ENCODE data around the gene PRKCE. TPM values are rescaled to one million over a fixed set of nuclear protein-coding genes. Genes with fewer than 3 reads are reported as not detected.

PRKCE gene
- polyA plus RNA-seq, 1 of the 3 experiments (the other 2 are of a cell fraction): 16.3 TPM

DNA sequence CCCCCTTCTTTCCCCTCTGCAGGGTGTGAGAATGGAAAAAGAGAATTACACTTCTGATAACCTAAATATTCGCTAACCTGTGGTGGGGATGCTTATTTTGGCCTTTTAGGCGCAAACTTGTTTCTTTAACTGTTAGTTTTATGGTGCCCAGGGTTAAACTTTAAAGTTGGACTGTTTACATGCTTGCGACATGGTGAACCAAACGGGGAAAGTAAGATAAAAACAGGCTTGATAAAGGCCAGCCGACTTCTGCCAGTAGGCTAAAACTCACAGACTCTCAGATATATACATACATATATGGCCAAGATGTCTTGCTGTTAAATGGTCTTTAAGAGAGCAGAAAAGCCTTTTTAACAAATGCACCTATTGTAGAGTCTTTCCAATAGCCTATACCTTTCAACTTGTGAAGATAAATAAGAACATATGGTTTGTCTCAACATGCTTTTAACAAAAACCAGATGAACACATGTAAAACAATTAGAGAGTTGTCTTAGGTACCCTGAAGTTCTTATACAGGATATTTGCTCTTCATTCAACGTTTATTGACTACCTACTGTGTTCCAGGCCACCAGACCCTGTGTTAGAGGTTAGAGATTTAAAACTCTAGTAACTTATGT lies 29.0 kb downstream of the PRKCE start:
- Histone ChIP-seq H3K9ac (no peak overlapping the region), H3F3A (replicated peaks; ENCODE audit: insufficient read depth) (peaks cover 4% of the 10 kb centered on the region), H3K27me3 (ENCODE audit: insufficient read depth) (no peaks in the 10 kb centered on the region), H3K9me2 (no peaks in the 10 kb centered on the region), H3K27ac (ENCODE audit: low read depth in 2 of 2, low read length in 1 of 2) (peak overlapping the region in 1 of 2 experiments; percentile 39; a peak in 1 of 4 replicates), H3K4me3 (ENCODE audit: low read depth in 2 of 2, low read length in 1 of 2) (no peak overlapping the region), H4K20me1 (ENCODE audit: insufficient read depth) (no peaks in the 10 kb centered on the region), H2AFZ (ENCODE audit: low read depth) (no peak overlapping the region), H3K9me3 (no peaks in the 10 kb centered on the region), H3K4me1 (ENCODE audit: control insufficient read depth in 1 of 2, insufficient read depth in 2 of 2, low read depth in 1 of 2, low read length in 1 of 2) (peaks cover 8 to 31% of the 10 kb centered on the region in 2 experiments), H3K79me2 (ENCODE audit: insufficient read depth) (peaks cover 13% of the 10 kb centered on the region), H3K36me3 (replicated peaks in 1 of 2; ENCODE audit: control insufficient read depth in 1 of 2, insufficient read depth in 2 of 2, low read length in 1 of 2) (no peaks in the 10 kb centered on the region), H3K4me2 (no peak overlapping the region)
- TF ChIP-seq TCF12 (IDR thresholded peaks at IDR 0.05) (peak; percentile 41; the same call in 1 of the 2 replicates), TEAD4 (IDR thresholded peaks at IDR 0.05; ENCODE audit: borderline replicate concordance, insufficient read depth) (no peak)
- 82% methylated on average over 6 of the region's 6 CpGs for WGBS (ENCODE audit: low lambda C conversion rate)
- ChIA-PET POLR2A (no interaction called here), CTCF (no interaction called here)
- peak; percentile 38 for DNase-seq

- TF ChIP-seq JUND (IDR thresholded peaks at IDR 0.05) (peak; percentile 75), NRF1 (IDR thresholded peaks at IDR 0.05; ENCODE audit: low read depth, low read length) (no peak), GABPA (IDR thresholded peaks at IDR 0.05; ENCODE audit: low read depth) (no peak), EP300 (IDR thresholded peaks at IDR 0.05; ENCODE audit: borderline replicate concordance in 1 of 2, low read depth in 1 of 2, low read length in 1 of 2) (no peak), FOSL2 (IDR thresholded peaks at IDR 0.05; ENCODE audit: borderline replicate concordance, low read depth) (peak; percentile 89), MAX (IDR thresholded peaks at IDR 0.05; ENCODE audit: low read depth) (peak; percentile 67; the same call in 1 of the 2 replicates), NFIC (IDR thresholded peaks at IDR 0.05; ENCODE audit: borderline replicate concordance) (peak; percentile 75; the same call in 1 of the 2 replicates), SIN3A (IDR thresholded peaks at IDR 0.05; ENCODE audit: borderline replicate concordance, low read depth, low read length) (no peak), MXI1 (IDR thresholded peaks at IDR 0.05; ENCODE audit: low read depth, low read length) (peak; percentile 66; the same call in 1 of the 2 replicates), FOXM1 (IDR thresholded peaks at IDR 0.05; ENCODE audit: low read depth) (no peak), PBX3 (IDR thresholded peaks at IDR 0.05) (peak; percentile 69; the same call in 1 of the 2 replicates), MEF2A (IDR thresholded peaks at IDR 0.05; ENCODE audit: borderline replicate concordance, low read depth) (no peak), POLR2AphosphoS5 (IDR thresholded peaks at IDR 0.05; ENCODE audit: low read depth, low read length) (peak; percentile 27; the same call in 1 of the 2 replicates), TCF12 (IDR thresholded peaks at IDR 0.05) (peak; percentile 66), FOXJ3 (CRISPR knock-in tag; IDR thresholded peaks at IDR 0.05) (no peak), RXRA (IDR thresholded peaks at IDR 0.05; ENCODE audit: borderline replicate concordance, low read depth) (no peak), YY1 (IDR thresholded peaks at IDR 0.05; ENCODE audit: low read depth) (no peak), TEAD4 (IDR thresholded peaks at IDR 0.05; ENCODE audit: borderline replicate concordance, insufficient read depth) (no peak), RAD21 (IDR thresholded peaks at IDR 0.05; ENCODE audit: low read length) (no peak)
- TF ChIP-seq, protein P1, sequence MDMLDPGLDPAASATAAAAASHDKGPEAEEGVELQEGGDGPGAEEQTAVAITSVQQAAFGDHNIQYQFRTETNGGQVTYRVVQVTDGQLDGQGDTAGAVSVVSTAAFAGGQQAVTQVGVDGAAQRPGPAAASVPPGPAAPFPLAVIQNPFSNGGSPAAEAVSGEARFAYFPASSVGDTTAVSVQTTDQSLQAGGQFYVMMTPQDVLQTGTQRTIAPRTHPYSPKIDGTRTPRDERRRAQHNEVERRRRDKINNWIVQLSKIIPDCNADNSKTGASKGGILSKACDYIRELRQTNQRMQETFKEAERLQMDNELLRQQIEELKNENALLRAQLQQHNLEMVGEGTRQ (IDR thresholded peaks at IDR 0.05; ENCODE audit: borderline replicate concordance, low read depth, low read length): no peak
- TF ChIP-seq, protein P2, sequence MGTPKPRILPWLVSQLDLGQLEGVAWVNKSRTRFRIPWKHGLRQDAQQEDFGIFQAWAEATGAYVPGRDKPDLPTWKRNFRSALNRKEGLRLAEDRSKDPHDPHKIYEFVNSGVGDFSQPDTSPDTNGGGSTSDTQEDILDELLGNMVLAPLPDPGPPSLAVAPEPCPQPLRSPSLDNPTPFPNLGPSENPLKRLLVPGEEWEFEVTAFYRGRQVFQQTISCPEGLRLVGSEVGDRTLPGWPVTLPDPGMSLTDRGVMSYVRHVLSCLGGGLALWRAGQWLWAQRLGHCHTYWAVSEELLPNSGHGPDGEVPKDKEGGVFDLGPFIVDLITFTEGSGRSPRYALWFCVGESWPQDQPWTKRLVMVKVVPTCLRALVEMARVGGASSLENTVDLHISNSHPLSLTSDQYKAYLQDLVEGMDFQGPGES (IDR thresholded peaks at IDR 0.05; ENCODE audit: low read depth, low read length): no peak
- H3K9me3 ChIP-seq: no peaks in the 10 kb centered on the region
- H3K9ac ChIP-seq: no peak overlapping the region
- peaks cover 8 to 25% of the 10 kb centered on the region in 2 experiments for H3K4me1 ChIP-seq (ENCODE audit: control insufficient read depth in 1 of 2, insufficient read depth in 2 of 2, low read depth in 1 of 2, low read length in 1 of 2)
- ChIA-PET CTCF (interaction anchor here (2.0 kb wide), 1 partner anchor 29 kb away, joined by 4 read pairs; no protein-coding TSS in a partner anchor), POLR2A (interaction anchor here (0.6 kb wide), 1 partner anchor 21 kb away, joined by 5 read pairs; no protein-coding TSS in a partner anchor)
- DNase-seq: peak; percentile 34
- WGBS (ENCODE audit: low lambda C conversion rate): 54% methylated on average over 3 of the region's 3 CpGs
- H3K4me2 ChIP-seq: peak overlapping the region; percentile 41; the same call in 1 of the 2 replicates
- H3K27ac ChIP-seq (ENCODE audit: low read depth in 2 of 2, low read length in 1 of 2): peak overlapping the region; percentile 8 to 34; a peak in 3 of 4 replicates
- no peak overlapping the region for H3K4me3 ChIP-seq (ENCODE audit: low read depth in 2 of 2, low read length in 1 of 2)
- peaks cover 4% of the 10 kb centered on the region for H3F3A ChIP-seq (replicated peaks; ENCODE audit: insufficient read depth)
- H3K36me3 ChIP-seq (replicated peaks in 1 of 2; ENCODE audit: control insufficient read depth in 1 of 2, insufficient read depth in 2 of 2, low read length in 1 of 2): no peaks in the 10 kb centered on the region
- no peak overlapping the region for H2AFZ ChIP-seq (ENCODE audit: low read depth)
- no peaks in the 10 kb centered on the region for H3K9me2 ChIP-seq
- peaks cover 3% of the 10 kb centered on the region for H3K79me2 ChIP-seq (ENCODE audit: insufficient read depth)
- H4K20me1 ChIP-seq (ENCODE audit: insufficient read depth): no peaks in the 10 kb centered on the region
- no peaks in the 10 kb centered on the region for H3K27me3 ChIP-seq (ENCODE audit: insufficient read depth)
These were observed 30.2 kb downstream of the PRKCE start for GRCh38 chr2:45681675-45682074.

Measured in SK-N-SH (cell line).